ENCODE measurements around the gene BEX2. TPM values are rescaled to one million over a fixed set of nuclear protein-coding genes. Genes with fewer than 3 reads are reported as not detected.

BEX2 gene
- total RNA-seq, 1 donor from 2014 or later = 2.0 TPM

DNA sequence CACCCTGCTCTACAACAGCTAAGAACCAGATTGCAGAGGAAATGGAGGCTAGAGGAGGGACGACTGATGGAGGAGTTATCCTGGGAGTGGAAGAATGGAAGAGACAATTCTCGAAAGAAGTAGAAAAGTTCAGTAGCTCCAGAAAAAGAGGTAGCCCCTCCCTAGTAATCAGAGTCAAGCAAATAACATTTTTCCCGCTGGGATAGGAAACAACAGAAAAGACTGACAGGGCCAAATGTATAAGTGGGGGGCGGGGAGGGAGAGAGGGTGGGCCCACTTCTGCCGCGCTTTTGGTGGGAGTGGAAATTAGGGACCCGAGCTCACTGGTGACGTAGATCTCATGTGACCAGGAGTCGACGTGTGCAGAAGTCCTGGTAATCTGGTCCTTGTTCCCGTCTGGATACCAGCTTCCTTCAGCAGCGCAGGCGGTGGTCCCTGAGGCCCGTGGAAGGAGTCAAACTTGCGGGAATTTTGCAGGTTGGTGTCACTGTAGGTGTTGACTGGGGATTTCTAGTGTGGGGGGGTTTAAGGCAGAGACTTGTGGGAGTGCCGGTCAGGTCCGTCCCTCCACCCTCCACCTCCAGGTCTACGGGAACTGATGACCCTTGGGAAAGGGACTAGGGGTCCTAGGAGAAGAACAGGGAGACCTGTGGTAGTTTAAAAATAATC lies 45.5 kb upstream of the BEX2 start, which contains the start of gene TCEAL9:
TSS of gene TCEAL9 (plus strand) at position 377 of the 669 bp plus-strand sequence. CDS start 1,179 bp downstream, outside the sequence.
- peak within 1 kb of the TSS; percentile 68 to 72 for H3K4me3 ChIP-seq
- no peaks in the 10 kb centered on the region for H3K27me3 ChIP-seq
- TF ChIP-seq, protein P1, sequence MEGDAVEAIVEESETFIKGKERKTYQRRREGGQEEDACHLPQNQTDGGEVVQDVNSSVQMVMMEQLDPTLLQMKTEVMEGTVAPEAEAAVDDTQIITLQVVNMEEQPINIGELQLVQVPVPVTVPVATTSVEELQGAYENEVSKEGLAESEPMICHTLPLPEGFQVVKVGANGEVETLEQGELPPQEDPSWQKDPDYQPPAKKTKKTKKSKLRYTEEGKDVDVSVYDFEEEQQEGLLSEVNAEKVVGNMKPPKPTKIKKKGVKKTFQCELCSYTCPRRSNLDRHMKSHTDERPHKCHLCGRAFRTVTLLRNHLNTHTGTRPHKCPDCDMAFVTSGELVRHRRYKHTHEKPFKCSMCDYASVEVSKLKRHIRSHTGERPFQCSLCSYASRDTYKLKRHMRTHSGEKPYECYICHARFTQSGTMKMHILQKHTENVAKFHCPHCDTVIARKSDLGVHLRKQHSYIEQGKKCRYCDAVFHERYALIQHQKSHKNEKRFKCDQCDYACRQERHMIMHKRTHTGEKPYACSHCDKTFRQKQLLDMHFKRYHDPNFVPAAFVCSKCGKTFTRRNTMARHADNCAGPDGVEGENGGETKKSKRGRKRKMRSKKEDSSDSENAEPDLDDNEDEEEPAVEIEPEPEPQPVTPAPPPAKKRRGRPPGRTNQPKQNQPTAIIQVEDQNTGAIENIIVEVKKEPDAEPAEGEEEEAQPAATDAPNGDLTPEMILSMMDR (IDR thresholded peaks at IDR 0.05) = no peak
- DNase-seq (ENCODE audit: low spot score in 2 of 2) = peak in 1 of 2 donors; percentile 79
- no peaks in the 10 kb centered on the region for H3K9me3 ChIP-seq
- no peaks in the 10 kb centered on the region for H3K4me1 ChIP-seq
- intact Hi-C loops (cut with DNase I) = loop anchor here (1.0 to 10.0 kb wide), 4 partner anchors 21 to 331 kb away; partner anchors contain the start of genes BEX3, BEX4 and MORF4L2
- H3K36me3 ChIP-seq = no peaks in the 10 kb centered on the region
- peak within 1 kb of the TSS; percentile 86 to 89 for H3K27ac ChIP-seq

DNA sequence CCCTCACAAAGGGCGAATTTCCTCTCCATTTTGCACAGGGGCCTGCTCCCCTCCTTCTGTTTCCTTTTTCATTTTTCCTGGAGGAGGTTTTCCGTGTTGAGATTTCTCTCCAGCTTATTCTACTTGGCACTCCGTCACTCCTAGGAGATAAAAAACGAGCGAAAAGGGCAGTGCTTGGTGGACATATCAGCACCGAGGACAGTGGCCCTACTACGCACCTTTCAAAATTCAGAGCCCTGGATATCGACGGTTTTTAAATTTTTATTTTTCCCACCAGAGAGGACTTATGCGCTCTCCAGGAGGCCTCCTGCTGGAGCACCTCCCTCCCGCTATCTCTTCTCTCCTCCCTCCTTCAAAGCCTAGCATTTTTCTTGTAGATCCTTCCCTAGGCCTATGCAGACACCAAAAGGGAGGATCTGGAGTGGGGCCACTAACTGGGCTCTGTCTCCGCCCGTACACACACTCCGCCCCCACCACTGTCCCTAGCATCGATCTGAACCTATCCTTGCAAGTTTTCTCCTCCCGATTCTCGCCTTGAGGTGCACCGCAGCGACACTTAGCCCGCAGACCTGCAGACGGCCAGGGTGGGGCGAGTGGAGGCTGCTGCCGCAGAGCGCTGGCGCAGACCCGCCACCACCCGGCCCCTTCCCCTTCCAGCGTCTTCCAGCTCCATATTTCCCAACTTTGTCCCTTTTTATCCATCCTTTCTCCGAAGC lies 37.0 kb upstream of the BEX2 start:
- TF ChIP-seq, protein P1 (IDR thresholded peaks at IDR 0.05) = no peak
- Histone ChIP-seq H3K9me3 (no peaks in the 10 kb centered on the region), H3K36me3 (no peaks in the 10 kb centered on the region), H3K27me3 (no peaks in the 10 kb centered on the region), H3K27ac (no peak overlapping the region), H3K4me1 (no peaks in the 10 kb centered on the region), H3K4me3 (no peak overlapping the region)
- intact Hi-C loops (cut with DNase I) = no loop called here
- DNase-seq (ENCODE audit: low spot score in 2 of 2) = no peak

DNA sequence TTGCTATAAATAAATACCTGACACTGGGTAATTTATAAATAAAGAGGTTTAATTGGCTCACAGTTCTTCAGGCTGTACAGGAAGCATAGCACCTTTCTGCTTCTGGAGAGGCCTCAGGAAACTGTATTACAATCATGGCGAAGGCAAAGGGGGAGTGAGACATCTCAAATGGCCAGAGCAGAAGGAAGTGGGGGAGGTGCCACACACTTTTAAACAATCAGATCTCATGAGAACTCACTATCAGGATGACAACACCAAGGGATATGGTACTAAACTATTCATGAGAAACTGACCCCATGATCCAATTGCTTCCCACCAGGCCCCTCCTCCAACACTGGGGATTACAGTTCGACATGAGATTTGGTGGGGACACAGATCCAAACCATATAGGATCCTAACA lies 33.8 kb upstream of the BEX2 start:
- DNase-seq (ENCODE audit: low spot score in 2 of 2) = no peak
- no peaks in the 10 kb centered on the region for H3K36me3 ChIP-seq
- TF ChIP-seq, protein P1 (IDR thresholded peaks at IDR 0.05) = no peak
- no peak overlapping the region for H3K27ac ChIP-seq
- no peaks in the 10 kb centered on the region for H3K9me3 ChIP-seq
- intact Hi-C loops (cut with DNase I) = no loop called here
- H3K4me3 ChIP-seq = no peak overlapping the region
- no peaks in the 10 kb centered on the region for H3K27me3 ChIP-seq
- no peaks in the 10 kb centered on the region for H3K4me1 ChIP-seq

DNA sequence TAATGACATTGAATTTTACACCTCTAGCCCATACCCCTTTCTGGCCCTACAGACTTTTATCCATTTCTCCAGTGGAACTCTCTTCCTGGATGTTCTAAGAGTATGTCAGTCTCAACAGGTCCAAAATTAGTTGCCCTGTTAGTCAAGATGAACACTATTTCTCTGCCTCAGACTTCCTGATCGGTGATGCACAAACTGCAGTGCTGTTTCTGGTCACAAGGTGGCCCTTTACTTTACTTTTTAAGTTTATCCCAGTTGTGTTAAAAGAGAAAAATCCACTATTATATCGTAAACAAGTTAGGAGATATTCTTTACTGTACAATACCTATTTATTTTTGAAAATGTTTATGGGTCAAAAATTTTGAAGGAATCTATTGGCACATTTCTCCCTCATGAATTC lies 32.3 kb upstream of the BEX2 start:
- Histone ChIP-seq H3K4me3 (no peak overlapping the region), H3K4me1 (no peaks in the 10 kb centered on the region), H3K36me3 (no peaks in the 10 kb centered on the region), H3K27ac (no peak overlapping the region), H3K27me3 (no peaks in the 10 kb centered on the region), H3K9me3 (no peaks in the 10 kb centered on the region)
- TF ChIP-seq, protein P1 (IDR thresholded peaks at IDR 0.05) = peak; percentile 24 to 68 (median 53)
- intact Hi-C loops (cut with DNase I) = loop anchor here (1.0 kb wide), 1 partner anchor 121 kb away; no protein-coding TSS in a partner anchor
- DNase-seq (ENCODE audit: low spot score in 2 of 2) = no peak

DNA sequence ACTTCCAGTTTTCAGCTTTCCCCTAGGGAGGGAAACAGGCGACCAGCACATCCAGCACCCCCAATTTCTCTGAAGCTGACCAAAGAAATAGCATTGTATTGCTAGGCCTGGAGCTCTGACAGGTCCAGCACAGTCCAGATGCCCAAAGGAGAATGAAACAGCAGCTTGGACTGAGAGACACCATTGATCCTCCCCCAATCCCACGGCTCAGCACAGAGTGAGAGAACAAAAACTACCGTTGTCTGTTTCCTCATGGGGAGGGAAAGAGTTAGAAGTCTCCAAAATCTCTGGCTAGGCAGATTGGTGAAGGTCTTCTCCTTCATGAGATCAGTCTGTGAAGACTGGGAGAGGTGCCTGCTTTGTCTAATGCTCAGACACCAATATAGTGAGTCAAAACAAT lies 27.9 kb upstream of the BEX2 start:
- H3K27me3 ChIP-seq = no peaks in the 10 kb centered on the region
- TF ChIP-seq, protein P1 (IDR thresholded peaks at IDR 0.05) = no peak
- no peak for DNase-seq (ENCODE audit: low spot score in 2 of 2)
- H3K36me3 ChIP-seq = no peaks in the 10 kb centered on the region
- no peak overlapping the region for H3K4me3 ChIP-seq
- intact Hi-C loops (cut with DNase I) = no loop called here
- H3K4me1 ChIP-seq = no peaks in the 10 kb centered on the region
- H3K9me3 ChIP-seq = no peaks in the 10 kb centered on the region
- H3K27ac ChIP-seq = no peak overlapping the region
